Measurements from ENCODE around the gene RFC2.

Gene RFC2

GRCh38 chr7:74294191-74294998 is 40.2 kb upstream of the RFC2 start:
- no peak for TF ChIP-seq CTCF (IDR thresholded peaks at IDR 0.05; ENCODE audit: low read depth, low read length, missing control alignments)
- Histone ChIP-seq H3K27me3 (replicated peaks) (no peaks in the 10 kb centered on the region), H3K4me3 (ENCODE audit: low read depth, low read length) (no peak overlapping the region), H3K36me3 (replicated peaks) (no peaks in the 10 kb centered on the region), H3K27ac (no peak overlapping the region)
- in situ Hi-C loops (cut with HindIII; ENCODE audit: low pct_ligation_motif_present, low sequenced_read_pairs): no loop called here
- DNase-seq: no peak

- no peak for DNase-seq
- Histone ChIP-seq H3K4me3 (ENCODE audit: low read depth, low read length) (no peak overlapping the region), H3K27me3 (replicated peaks) (no peaks in the 10 kb centered on the region), H3K36me3 (replicated peaks) (no peaks in the 10 kb centered on the region), H3K27ac (no peak overlapping the region)
- no peak for TF ChIP-seq CTCF (IDR thresholded peaks at IDR 0.05; ENCODE audit: low read depth, low read length, missing control alignments)
- in situ Hi-C loops (cut with HindIII; ENCODE audit: low pct_ligation_motif_present, low sequenced_read_pairs): no loop called here
These were observed 39.3 kb upstream of the RFC2 start for GRCh38 chr7:74293577-74293908.

DNA sequence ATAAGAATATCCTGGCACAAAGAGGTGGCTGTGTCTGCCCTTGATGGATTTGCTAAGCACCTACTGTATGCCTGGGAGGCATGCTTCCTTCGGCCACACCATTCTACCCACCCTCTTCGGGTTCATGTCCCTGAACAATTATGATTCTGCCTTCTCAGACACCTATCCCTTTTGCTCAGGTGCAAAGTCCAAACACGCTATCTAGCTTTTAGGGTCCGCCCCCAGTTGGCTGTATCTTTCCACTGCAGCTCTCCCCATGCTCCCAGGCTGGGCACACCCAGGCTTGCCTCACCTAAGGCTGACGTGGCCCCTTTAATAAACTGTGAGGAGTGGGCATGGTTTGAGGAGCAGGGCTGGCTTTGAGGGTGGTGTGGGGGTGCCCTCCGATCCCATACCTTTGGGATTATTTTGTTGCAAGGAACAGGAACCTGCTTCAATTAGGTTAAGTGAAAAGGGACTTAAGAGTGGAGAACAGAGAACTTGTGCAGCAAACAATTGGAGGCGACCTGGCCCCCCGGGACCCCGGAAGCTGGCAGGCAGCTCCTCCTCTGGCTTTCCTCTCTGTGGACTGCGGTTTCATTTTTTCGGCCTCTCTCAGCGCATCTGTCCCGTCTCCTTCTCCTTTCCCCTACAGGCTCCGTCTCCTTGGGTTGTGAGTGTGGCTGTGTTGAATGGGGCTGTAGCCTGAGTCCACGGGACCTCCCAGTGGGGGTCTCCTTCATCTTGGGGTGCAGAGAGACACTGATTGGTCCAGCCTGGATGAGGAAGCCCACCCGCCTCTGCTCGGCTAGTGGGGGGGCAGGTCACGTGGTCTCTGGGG is 38.8 kb upstream of the RFC2 start:
- no peak for DNase-seq
- no peaks in the 10 kb centered on the region for H3K36me3 ChIP-seq (replicated peaks)
- TF ChIP-seq CTCF (IDR thresholded peaks at IDR 0.05; ENCODE audit: low read depth, low read length, missing control alignments): no peak
- no peaks in the 10 kb centered on the region for H3K27me3 ChIP-seq (replicated peaks)
- H3K4me3 ChIP-seq (ENCODE audit: low read depth, low read length): no peak overlapping the region
- no peak overlapping the region for H3K27ac ChIP-seq
- in situ Hi-C loops (cut with HindIII; ENCODE audit: low pct_ligation_motif_present, low sequenced_read_pairs): no loop called here

- DNase-seq: no peak
- Histone ChIP-seq H3K27ac (no peak overlapping the region), H3K4me3 (ENCODE audit: low read depth, low read length) (peak overlapping the region; percentile 12), H3K27me3 (replicated peaks) (no peaks in the 10 kb centered on the region), H3K36me3 (replicated peaks) (no peaks in the 10 kb centered on the region)
- no peak for TF ChIP-seq CTCF (IDR thresholded peaks at IDR 0.05; ENCODE audit: low read depth, low read length, missing control alignments)
- in situ Hi-C loops (cut with HindIII; ENCODE audit: low pct_ligation_motif_present, low sequenced_read_pairs): no loop called here
These were observed 37.3 kb upstream of the RFC2 start for GRCh38 chr7:74291535-74291934.

- Histone ChIP-seq H3K4me3 (ENCODE audit: low read depth, low read length) (peak overlapping the region; percentile 86), H3K27ac (no peak overlapping the region), H3K27me3 (replicated peaks) (no peaks in the 10 kb centered on the region), H3K36me3 (replicated peaks) (no peaks in the 10 kb centered on the region)
- no peak for TF ChIP-seq CTCF (IDR thresholded peaks at IDR 0.05; ENCODE audit: low read depth, low read length, missing control alignments)
- in situ Hi-C loops (cut with HindIII; ENCODE audit: low pct_ligation_motif_present, low sequenced_read_pairs): no loop called here
- no peak for DNase-seq
These were observed 36.8 kb upstream of the RFC2 start for GRCh38 chr7:74290981-74291441.

Measured in brain microvascular endothelial cell (primary cell).